ENCODE data around the gene TOX3. TPM values are rescaled to one million over a fixed set of nuclear protein-coding genes. Genes with fewer than 3 reads are reported as not detected.

Gene TOX3
- total and polyA plus RNA-seq, 2 of the 13 experiments (the other 11 are each of a cell fraction or from before 2014, with no cell fraction given): 14.5 to 98.6 TPM

DNA sequence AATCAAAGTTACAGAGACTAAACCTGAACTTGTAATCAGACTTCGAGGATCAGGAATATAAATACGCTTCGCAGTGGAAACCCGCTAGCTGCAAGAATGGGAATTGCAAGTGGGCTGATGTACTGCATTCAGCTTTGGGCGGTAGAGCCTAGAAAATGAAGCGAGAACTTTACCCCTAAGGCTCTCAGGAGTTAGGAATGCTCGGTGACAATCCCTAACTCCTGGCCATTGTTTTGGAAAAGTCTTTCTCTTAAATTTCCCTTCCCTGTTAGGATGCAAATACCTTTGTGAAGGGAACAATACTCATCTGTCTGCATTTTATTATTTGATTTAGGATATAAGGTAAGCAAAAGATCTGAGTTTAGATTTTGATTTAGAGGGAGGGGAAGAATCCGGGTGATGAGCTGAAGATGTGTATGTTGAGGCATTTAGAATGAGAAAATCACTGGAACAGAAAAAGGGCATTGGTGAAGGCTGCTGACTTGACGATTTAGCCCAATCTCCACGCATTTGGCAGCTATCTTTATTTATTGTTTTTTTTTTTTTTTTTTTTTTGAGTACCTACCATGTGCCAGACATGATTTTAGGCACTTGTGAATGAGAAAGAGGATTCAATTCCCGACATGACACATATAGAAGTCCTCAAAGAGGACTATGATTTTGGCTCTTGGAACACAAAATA lies 2.2 kb upstream of the TOX3 start (continued):
- TF ChIP-seq, protein P1, sequence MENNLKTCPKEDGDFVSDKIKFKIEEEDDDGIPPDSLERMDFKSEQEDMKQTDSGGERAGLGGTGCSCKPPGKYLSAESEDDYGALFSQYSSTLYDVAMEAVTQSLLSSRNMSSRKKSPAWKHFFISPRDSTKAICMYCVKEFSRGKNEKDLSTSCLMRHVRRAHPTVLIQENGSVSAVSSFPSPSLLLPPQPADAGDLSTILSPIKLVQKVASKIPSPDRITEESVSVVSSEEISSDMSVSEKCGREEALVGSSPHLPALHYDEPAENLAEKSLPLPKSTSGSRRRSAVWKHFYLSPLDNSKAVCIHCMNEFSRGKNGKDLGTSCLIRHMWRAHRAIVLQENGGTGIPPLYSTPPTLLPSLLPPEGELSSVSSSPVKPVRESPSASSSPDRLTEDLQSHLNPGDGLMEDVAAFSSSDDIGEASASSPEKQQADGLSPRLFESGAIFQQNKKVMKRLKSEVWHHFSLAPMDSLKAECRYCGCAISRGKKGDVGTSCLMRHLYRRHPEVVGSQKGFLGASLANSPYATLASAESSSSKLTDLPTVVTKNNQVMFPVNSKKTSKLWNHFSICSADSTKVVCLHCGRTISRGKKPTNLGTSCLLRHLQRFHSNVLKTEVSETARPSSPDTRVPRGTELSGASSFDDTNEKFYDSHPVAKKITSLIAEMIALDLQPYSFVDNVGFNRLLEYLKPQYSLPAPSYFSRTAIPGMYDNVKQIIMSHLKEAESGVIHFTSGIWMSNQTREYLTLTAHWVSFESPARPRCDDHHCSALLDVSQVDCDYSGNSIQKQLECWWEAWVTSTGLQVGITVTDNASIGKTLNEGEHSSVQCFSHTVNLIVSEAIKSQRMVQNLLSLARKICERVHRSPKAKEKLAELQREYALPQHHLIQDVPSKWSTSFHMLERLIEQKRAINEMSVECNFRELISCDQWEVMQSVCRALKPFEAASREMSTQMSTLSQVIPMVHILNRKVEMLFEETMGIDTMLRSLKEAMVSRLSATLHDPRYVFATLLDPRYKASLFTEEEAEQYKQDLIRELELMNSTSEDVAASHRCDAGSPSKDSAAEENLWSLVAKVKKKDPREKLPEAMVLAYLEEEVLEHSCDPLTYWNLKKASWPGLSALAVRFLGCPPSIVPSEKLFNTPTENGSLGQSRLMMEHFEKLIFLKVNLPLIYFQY (CRISPR knock-in tag; IDR thresholded peaks at IDR 0.05; ENCODE audit: borderline replicate concordance): no peak
- TF ChIP-seq ZNF430 (CRISPR knock-in tag; IDR thresholded peaks at IDR 0.05): 0 out of 2 replicates have a peak, but pooled peaks have one; percentile 14

DNA sequence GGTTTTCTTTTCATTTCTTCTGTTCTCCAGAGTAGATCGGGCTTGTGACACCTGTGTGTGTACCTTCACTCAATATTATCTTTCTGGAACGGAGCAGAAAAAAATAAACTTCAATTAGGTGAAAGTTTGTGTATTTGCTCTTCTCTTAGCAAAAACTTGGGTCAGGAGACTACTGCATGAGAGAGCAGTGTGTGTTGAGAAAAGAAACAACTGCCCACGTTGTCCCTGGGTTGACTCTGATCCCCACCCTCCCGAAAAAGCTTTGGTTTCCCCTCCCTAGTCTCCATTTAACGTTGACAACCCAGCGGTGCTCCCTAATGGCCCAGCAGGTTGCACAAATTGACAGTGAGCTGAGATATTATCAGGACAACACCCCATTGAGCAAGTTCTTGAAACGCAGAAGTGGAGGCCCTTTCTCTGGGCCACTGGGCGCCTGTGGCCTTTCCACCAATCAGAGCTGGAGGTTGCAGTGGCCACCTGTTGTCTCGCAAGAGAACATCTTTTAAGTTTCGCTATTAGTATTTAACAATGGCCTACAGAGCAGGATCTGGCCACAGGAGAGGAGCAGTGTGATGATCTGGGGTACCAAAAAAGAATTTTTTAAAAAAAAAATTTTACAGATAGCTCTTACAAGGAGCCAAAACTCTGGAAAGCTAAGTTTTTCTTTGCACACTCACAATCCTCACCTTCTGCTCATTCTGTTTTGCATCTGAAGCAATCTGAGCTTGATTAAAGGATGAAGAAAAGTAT lies 1.5 kb upstream of the TOX3 start:
- Histone ChIP-seq H3K9me3 (ENCODE audit: low read length) (no peaks in the 10 kb centered on the region), H3K79me2 (ENCODE audit: insufficient read depth, low read length) (peaks cover 31% of the 10 kb centered on the region), H3K36me3 (replicated peaks in 1 of 2; ENCODE audit: control insufficient read depth in 1 of 2, insufficient read depth in 2 of 2, low read length in 2 of 2) (no peaks in the 10 kb centered on the region), H4K20me1 (ENCODE audit: insufficient read depth, low read length) (peaks cover 15% of the 10 kb centered on the region; the same call in 1 of the 2 replicates), H3K4me2 (ENCODE audit: low read depth, low read length) (peak overlapping the region; percentile 95), H3K27ac (ENCODE audit: extremely low read length, insufficient read depth, low read length) (peak overlapping the region; percentile 63), H3K27me3 (ENCODE audit: control insufficient read depth in 1 of 2, insufficient read depth in 2 of 2, low read length in 2 of 2) (no peaks in the 10 kb centered on the region; a peak in 1 of 5 replicates), H3K9ac (ENCODE audit: insufficient read depth, low read depth, low read length) (peak overlapping the region; percentile 75), H3K4me3 (replicated peaks in 1 of 3; ENCODE audit: insufficient read depth in 1 of 3, low read depth in 2 of 3, low read length in 3 of 3) (peak overlapping the region; percentile 82 to 92 (median 91)), H3K4me1 (ENCODE audit: insufficient read depth, low read length) (peaks cover 29% of the 10 kb centered on the region), H2AFZ (ENCODE audit: low read length) (no peak overlapping the region)
- WGBS (ENCODE audit: low lambda C conversion rate): 3% methylated on average over 10 of the region's 10 CpGs
- intact Hi-C loops (cut with micrococcal nuclease; ENCODE audit: unreplicated experiment) (loop anchor here (1.0 to 5.0 kb wide), 10 partner anchors 16 to 358 kb away; no protein-coding TSS in a partner anchor), in situ Hi-C loops (cut with HindIII; ENCODE audit: extremely low pct_ligation_motif_present, low pct_unique_long_range_greater_than_20kb) (loop anchor here (5.0 to 10.0 kb wide), 3 partner anchors 56 to 354 kb away; no protein-coding TSS in a partner anchor)
- peak; percentile 74 for ATAC-seq
- no peak for FAIRE-seq
- CTCF ChIA-PET (ENCODE audit: low intra/inter-chr PET ratio, low total read pairs): no interaction called here
- DNase-seq (ENCODE audit: low spot score): peak; percentile 75
- BruUV-seq (replicated peaks): no TSS peak
- POLR2A ChIA-PET: interaction anchor here (1.0 to 4.0 kb wide), 26 partner anchors 9 to 582 kb away, joined by 3 to 65 read pairs (median 6); no protein-coding TSS in a partner anchor
- no peak for TF ChIP-seq MAFF (IDR thresholded peaks at IDR 0.05; ENCODE audit: low read depth, low read length)
- TF ChIP-seq ZNF296 (CRISPR knock-in tag; conservative IDR thresholded peaks at IDR 0.05): no peak
- no peak for TF ChIP-seq MBNL3 (CRISPR knock-in tag; conservative IDR thresholded peaks at IDR 0.05)
- TF ChIP-seq ZNF572 (CRISPR knock-in tag; IDR thresholded peaks at IDR 0.05): no peak
- TF ChIP-seq ZBTB20 (CRISPR knock-in tag; IDR thresholded peaks at IDR 0.05; ENCODE audit: borderline replicate concordance, low read depth): no peak
- TF ChIP-seq GZF1 (CRISPR knock-in tag; IDR thresholded peaks at IDR 0.05): peak; percentile 49; the same call in 1 of the 2 replicates
- TF ChIP-seq ZSCAN21 (CRISPR knock-in tag; IDR thresholded peaks at IDR 0.05; ENCODE audit: borderline replicate concordance): peak; percentile 34; the same call in 1 of the 2 replicates
- no peak for TF ChIP-seq ZNF234 (CRISPR knock-in tag; conservative IDR thresholded peaks at IDR 0.05)
- TF ChIP-seq ZNF577 (CRISPR knock-in tag; IDR thresholded peaks at IDR 0.05; ENCODE audit: borderline replicate concordance, low read depth): no peak
- TF ChIP-seq TGIF2 (CRISPR knock-in tag; IDR thresholded peaks at IDR 0.05): peak; percentile 57; the same call in 1 of the 2 replicates
- TF ChIP-seq CEBPB (IDR thresholded peaks at IDR 0.05; ENCODE audit: borderline replicate concordance, low read depth, low read length): peak; percentile 70; the same call in 1 of the 2 replicates
